Transverse colon (tissue), 4 donors: ENCODE results near the gene CTCF. TPM values are rescaled to one million over a fixed set of nuclear protein-coding genes. Genes with fewer than 3 reads are reported as not detected.

Experiments used
- DNase-seq: peaks from one replicate; pipeline ENCODE4 v3.0.0-alpha.2; 2019
- H3K27ac ChIP-seq, 4 donors: fragments of 200-600 bp; sonication (generic); 2 replicates each; pipeline ENCODE4 v1.5.1; 2016 to 2018; ENCODE audit warnings: inconsistent platforms in 4 of 4
- H3K27me3 ChIP-seq: fragments of 200-600 bp; sonication (generic); 2 replicates; pipeline ENCODE4 v1.5.1; 2017; ENCODE audit warnings: inconsistent platforms
- H3K36me3 ChIP-seq, 4 donors: fragments of 200-600 bp; sonication (generic); 2 replicates each; pipeline ENCODE4 v1.5.1; 2017 to 2019; ENCODE audit warnings: inconsistent platforms in 4 of 4
- H3K4me1 ChIP-seq, 4 donors: fragments of 200-600 bp; sonication (generic); 2 replicates each; pipeline ENCODE4 v1.5.1; 2017 to 2020; ENCODE audit warnings: inconsistent platforms in 4 of 4
- H3K4me3 ChIP-seq, 4 donors: fragments of 200-600 bp; sonication (generic); 1 replicate in 1 of 4; 2 replicates in 3 of 4; pipeline versions ENCODE4 v1.5.1 to v1.6.1; 2017 to 2019; ENCODE audit warnings: inconsistent platforms in 4 of 4
- H3K9me3 ChIP-seq, 2 donors: fragments of 200-600 bp; sonication (generic); 2 replicates each; pipeline ENCODE4 v1.5.1; 2017 to 2019; ENCODE audit warnings: inconsistent platforms in 2 of 2
- EP300 ChIP-seq: sonication (generic); formaldehyde crosslinking; IDR thresholded peaks from one replicate; pipeline ENCODE4 v1.6.1; 2017; ENCODE audit warnings: antibody characterized with exemption, low read depth
- POLR2A ChIP-seq: fragments of 450-650 bp; IDR thresholded peaks from one replicate; pipeline ENCODE4 v1.6.1; 2016; ENCODE audit warnings: antibody characterized with exemption, mild to moderate bottlenecking, moderate library complexity
- POLR2AphosphoS5 ChIP-seq, 3 donors: sonication (generic); formaldehyde crosslinking; IDR thresholded peaks; one replicate each; pipeline ENCODE4 v1.6.1; 2016; ENCODE audit warnings: antibody characterized with exemption in 3 of 3
- WGBS, 2 donors: methylation state at CpG; one replicate each; pipeline ENCODE4 v1.1.5; 2018; ENCODE audit warnings: low coverage in 1 of 2; 5-methylcytosine and 5-hydroxymethylcytosine counted together
- in situ Hi-C, 4 donors: fragments of 200-750 bp; cut with MboI; loops; one replicate each; pipeline versions ENCODE4 v1.15.0 to v1.15.1; 2017; ENCODE audit warnings: low sequenced_read_pairs in 3 of 4, low pct_ligation_motif_present in 1 of 4, low pct_unique_long_range_greater_than_20kb in 1 of 4
- intact Hi-C: fragments of 100-400 bp; cut with DNase I; formaldehyde crosslinking; loops from one replicate; pipeline ENCODE4 v1.15.1; 2023; ENCODE audit warnings: low total_unique reads
- total RNA-seq, 4 donors: library from RNA; depleted of rRNA; stranded (reverse); fragments of >200 nt; gene quantifications; one replicate each; pipeline ENCODE4 v1.1.0, GENCODE V29; 2016
- TF ChIP-seq, protein P1 (sequence below), 5 experiments: fragments of 200-600 bp in 3 of 5; fragments of 450-650 bp in 2 of 5; sonication (generic) in 3 of 5; IDR thresholded peaks; 1 replicate in 2 of 5; 2 replicates in 3 of 5; pipeline ENCODE4 v1.5.1; 2016 to 2017; ENCODE audit warnings: antibody characterized with exemption in 5 of 5, inconsistent platforms in 3 of 5, mild to moderate bottlenecking in 2 of 5, moderate library complexity in 1 of 5

The CTCF gene
- total RNA-seq, 4 donors from 2014 or later = 40.0 to 46.8 (median 41.9) TPM

DNA sequence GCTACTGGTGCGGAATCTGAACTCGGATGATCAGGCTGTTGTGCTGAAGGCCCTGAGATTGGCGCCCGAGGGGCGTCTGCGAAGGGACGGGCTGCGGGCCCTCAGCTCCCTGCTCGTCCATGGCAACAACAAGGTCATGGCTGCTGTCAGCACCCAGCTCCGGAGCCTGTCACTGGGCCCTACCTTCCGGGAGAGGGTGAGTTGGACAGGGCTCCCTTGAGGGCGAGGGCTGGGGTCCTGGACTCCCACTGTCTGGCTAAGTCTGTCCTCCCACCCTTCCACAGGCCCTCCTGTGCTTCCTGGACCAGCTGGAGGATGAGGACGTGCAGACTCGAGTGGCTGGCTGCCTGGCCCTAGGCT, 16.7 kb upstream of the CTCF start:
- Histone ChIP-seq H3K4me1 (peaks cover 13 to 22% (median 18%) of the 10 kb centered on the region in 4 donors), H3K9me3 (no peaks in the 10 kb centered on the region), H3K4me3 (no peak overlapping the region), H3K27me3 (no peaks in the 10 kb centered on the region), H3K36me3 (no peaks in the 10 kb centered on the region), H3K27ac (no peak overlapping the region)
- no peak for DNase-seq
- TF ChIP-seq POLR2AphosphoS5 (IDR thresholded peaks at IDR 0.05) (no peak), POLR2A (no peak), EP300 (no peak)
- TF ChIP-seq, protein P1, sequence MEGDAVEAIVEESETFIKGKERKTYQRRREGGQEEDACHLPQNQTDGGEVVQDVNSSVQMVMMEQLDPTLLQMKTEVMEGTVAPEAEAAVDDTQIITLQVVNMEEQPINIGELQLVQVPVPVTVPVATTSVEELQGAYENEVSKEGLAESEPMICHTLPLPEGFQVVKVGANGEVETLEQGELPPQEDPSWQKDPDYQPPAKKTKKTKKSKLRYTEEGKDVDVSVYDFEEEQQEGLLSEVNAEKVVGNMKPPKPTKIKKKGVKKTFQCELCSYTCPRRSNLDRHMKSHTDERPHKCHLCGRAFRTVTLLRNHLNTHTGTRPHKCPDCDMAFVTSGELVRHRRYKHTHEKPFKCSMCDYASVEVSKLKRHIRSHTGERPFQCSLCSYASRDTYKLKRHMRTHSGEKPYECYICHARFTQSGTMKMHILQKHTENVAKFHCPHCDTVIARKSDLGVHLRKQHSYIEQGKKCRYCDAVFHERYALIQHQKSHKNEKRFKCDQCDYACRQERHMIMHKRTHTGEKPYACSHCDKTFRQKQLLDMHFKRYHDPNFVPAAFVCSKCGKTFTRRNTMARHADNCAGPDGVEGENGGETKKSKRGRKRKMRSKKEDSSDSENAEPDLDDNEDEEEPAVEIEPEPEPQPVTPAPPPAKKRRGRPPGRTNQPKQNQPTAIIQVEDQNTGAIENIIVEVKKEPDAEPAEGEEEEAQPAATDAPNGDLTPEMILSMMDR (IDR thresholded peaks at IDR 0.05) = no peak
- 94% methylated on average over 13 of the region's 14 CpGs; no CpG with 5 or more reads in 1 of the 2 donors for WGBS, 2 donors
- intact Hi-C loops (loop anchor here (5.0 kb wide), 1 partner anchor 97 kb away; no protein-coding TSS in a partner anchor), in situ Hi-C loops (no loop called here)

DNA sequence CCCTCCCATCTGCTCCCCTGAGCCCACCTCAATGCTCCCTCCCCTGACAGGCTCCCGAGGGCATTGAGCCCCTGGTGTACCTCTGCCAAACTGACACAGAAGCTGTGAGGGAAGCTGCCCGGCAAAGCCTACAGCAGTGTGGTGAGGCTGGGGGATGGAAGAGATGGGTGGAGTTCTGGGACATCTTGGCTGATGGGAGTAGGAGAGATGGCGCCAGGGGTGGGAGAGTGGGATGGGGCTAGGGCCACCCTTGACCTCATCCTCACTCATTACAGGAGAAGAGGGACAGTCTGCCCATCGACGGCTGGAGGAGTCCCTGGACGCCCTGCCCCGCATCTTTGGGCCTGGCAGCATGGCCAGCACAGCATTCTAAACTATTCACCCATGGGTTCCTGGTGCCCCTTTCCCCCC, 16.2 kb upstream of the CTCF start:
- H3K9me3 ChIP-seq = no peaks in the 10 kb centered on the region
- H3K36me3 ChIP-seq = no peaks in the 10 kb centered on the region
- H3K4me3 ChIP-seq = no peak overlapping the region
- in situ Hi-C loops (no loop called here), intact Hi-C loops (loop anchor here (5.0 kb wide), 1 partner anchor 96 kb away; no protein-coding TSS in a partner anchor)
- TF ChIP-seq POLR2AphosphoS5 (IDR thresholded peaks at IDR 0.05) (no peak), EP300 (no peak), POLR2A (no peak)
- TF ChIP-seq, protein P1 (IDR thresholded peaks at IDR 0.05) = no peak
- peak overlapping the region; percentile 39 to 78 (median 63) for H3K27ac ChIP-seq
- 83% methylated on average over 7 of the region's 7 CpGs; no CpG with 5 or more reads in 1 of the 2 donors for WGBS, 2 donors
- H3K4me1 ChIP-seq = peaks cover 13 to 22% (median 18%) of the 10 kb centered on the region in 4 donors
- DNase-seq = no peak
- H3K27me3 ChIP-seq = no peaks in the 10 kb centered on the region

DNA sequence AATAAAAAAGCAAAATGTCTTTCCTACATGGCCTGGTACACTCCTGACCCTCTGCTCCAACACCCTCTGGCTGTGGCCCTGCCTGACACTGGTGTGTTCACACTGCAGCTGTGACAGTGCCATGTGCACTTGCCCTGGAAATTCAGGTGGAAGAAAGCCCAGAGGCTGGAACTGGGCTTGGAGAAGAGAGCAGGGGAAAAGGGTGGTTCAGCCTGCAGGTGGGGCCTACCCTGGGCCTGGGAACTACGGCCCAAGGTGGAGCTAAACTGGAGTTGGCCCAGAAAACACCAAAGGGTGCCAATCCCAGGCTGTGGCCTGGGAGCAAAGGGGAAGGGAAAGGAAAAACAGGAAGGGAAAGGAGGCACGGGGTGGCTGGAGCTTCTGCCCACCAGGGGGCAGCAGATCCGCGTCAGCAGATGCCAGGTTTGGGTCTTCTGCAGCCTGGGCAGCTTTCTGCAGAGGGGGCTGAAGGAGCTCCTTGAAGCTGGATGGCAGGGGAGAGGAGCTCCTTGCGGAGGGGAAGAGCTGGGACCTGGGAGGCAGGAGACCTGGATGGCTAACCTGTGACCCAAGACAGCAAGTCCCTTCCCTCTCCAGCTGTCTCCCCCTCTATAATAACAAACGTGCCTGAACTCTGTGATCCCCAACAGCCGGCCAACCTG, 15.4 kb upstream of the CTCF start:
- peak overlapping the region; percentile 39 to 78 (median 63) for H3K27ac ChIP-seq
- TF ChIP-seq POLR2AphosphoS5 (IDR thresholded peaks at IDR 0.05) = peak in 1 of 3 donors; percentile 42
- TF ChIP-seq EP300 = no peak
- TF ChIP-seq POLR2A = no peak
- TF ChIP-seq, protein P1 (IDR thresholded peaks at IDR 0.05) = peak; percentile 96 to 98 (median 96)
- H3K9me3 ChIP-seq = no peaks in the 10 kb centered on the region
- H3K36me3 ChIP-seq = no peaks in the 10 kb centered on the region
- DNase-seq = peak; percentile 90
- no peaks in the 10 kb centered on the region for H3K27me3 ChIP-seq
- intact Hi-C loops (loop anchor here (5.0 kb wide), 1 partner anchor 95 kb away; no protein-coding TSS in a partner anchor), in situ Hi-C loops (no loop called here)
- 5 to 12% methylated on average over 4 to 7 of the region's 7 CpGs for WGBS, 2 donors
- H3K4me3 ChIP-seq = no peak overlapping the region
- H3K4me1 ChIP-seq = peaks cover 13 to 22% (median 18%) of the 10 kb centered on the region in 4 donors

DNA sequence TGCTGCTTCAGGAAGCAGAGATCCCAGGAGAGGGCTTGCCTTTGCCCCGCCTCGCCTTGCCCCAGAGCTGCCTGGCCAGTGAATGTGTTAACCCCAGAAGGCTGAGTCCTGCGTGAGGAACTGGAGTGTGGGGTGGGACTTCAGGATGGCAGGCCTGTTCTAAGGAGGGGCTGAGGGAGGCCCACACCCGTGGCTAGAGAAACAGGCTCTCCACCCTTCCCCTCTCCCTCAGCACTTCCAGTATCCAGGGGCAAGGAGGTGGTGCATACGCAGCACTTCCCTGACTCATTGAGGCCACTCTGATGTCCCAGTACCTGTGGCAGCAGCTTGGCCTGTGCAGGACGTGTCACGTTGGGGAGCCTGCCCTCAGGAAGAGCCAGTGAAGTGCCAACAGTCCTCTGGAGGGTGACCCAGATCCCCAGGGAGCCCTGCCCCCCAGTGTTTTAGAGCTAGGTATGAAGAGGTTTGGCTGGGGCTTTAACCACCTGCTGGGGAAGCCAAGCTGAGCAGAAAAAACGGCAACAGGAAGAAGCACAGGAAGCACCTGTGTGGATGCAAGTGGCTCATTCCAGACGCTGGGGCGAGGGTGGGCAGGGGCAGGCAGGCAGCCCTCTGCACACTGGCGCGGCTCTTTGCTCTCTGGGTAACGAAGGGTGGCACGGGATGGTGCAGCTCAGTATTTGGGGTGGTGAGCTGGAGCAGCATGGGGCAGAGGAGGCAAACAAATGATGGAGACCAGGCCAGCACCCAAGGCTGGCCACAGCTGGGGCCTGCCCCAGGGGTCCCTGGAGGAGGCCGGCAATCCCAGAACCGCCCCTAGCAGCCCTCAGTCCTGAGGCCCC, 14.7 kb upstream of the CTCF start:
- TF ChIP-seq POLR2AphosphoS5 (IDR thresholded peaks at IDR 0.05) (peak in 1 of 3 donors; percentile 20), POLR2A (no peak)
- in situ Hi-C loops (no loop called here), intact Hi-C loops (loop anchor here (5.0 kb wide), 1 partner anchor 95 kb away; no protein-coding TSS in a partner anchor)
- H3K9me3 ChIP-seq = no peaks in the 10 kb centered on the region
- peak; percentile 60 for DNase-seq
- no peak overlapping the region for H3K4me3 ChIP-seq
- H3K4me1 ChIP-seq = peaks cover 13 to 23% (median 21%) of the 10 kb centered on the region in 4 donors
- H3K36me3 ChIP-seq = no peaks in the 10 kb centered on the region
- 50% methylated on average over 16 of the region's 16 CpGs; no CpG with 5 or more reads in 1 of the 2 donors for WGBS, 2 donors
- H3K27ac ChIP-seq = peak overlapping the region; percentile 39 to 78 (median 63)
- H3K27me3 ChIP-seq = no peaks in the 10 kb centered on the region
